ENCODE data around the gene PSMG2.

Gene PSMG2

DNA sequence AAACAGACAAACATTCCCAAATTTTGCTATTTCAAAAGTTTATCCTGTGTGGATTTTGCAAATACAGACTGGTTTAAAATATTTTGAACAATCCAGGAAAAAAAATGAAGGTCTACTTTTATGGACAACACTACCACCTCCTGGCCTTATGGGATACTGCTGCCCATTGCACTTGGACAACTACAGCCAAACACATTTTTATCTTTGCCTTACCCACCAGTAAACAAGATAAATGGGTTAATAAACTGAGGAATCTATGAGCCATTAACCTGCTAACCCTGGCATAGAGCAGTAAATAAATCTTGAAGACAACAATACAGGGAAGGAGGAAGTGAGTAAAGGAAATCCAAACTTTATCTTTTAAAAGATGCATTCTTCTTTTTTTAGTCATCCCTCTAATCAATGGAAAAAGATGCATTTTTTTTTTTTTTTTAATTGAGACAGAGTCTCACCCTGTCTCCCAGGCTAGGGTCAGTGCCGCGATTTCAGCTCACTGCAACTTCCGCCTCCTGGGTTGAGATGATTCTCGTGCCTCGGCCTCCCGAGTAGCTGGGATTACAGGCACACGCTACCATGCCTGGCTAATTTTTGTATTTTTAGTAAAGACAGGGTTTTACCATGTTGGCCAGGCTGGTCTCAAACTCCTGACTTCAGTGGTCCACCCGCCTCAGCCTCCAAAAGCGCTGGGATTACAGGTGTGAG lies 42.8 kb upstream of the PSMG2 start:
- H3K4me3 ChIP-seq (replicated peaks; ENCODE audit: low read depth, low read length) = no peak overlapping the region
- peak; percentile 81 for DNase-seq (ENCODE audit: low read depth)
- TF ChIP-seq, protein P1, sequence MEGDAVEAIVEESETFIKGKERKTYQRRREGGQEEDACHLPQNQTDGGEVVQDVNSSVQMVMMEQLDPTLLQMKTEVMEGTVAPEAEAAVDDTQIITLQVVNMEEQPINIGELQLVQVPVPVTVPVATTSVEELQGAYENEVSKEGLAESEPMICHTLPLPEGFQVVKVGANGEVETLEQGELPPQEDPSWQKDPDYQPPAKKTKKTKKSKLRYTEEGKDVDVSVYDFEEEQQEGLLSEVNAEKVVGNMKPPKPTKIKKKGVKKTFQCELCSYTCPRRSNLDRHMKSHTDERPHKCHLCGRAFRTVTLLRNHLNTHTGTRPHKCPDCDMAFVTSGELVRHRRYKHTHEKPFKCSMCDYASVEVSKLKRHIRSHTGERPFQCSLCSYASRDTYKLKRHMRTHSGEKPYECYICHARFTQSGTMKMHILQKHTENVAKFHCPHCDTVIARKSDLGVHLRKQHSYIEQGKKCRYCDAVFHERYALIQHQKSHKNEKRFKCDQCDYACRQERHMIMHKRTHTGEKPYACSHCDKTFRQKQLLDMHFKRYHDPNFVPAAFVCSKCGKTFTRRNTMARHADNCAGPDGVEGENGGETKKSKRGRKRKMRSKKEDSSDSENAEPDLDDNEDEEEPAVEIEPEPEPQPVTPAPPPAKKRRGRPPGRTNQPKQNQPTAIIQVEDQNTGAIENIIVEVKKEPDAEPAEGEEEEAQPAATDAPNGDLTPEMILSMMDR (IDR thresholded peaks at IDR 0.05; ENCODE audit: low read length, missing control alignments) = peak; percentile 99

DNA sequence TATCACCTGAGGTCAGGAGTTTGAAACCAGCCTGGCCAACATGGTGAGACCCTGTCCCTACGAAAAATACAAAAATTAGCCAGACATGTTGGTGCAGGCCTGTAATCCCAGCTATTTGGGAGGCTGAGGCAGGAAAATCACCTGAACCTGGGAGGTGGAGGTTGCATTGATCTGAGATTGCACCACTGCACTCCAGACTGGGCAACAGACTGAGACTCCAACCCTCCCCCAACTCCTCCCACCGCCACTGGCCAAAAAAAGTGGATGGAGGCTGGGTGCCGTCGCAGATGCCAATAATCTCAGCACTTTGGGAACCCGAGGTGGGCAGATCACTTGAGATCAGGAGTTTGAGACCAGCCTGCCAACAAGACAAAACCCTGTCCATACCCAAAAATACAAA lies 34.8 kb upstream of the PSMG2 start:
- TF ChIP-seq, protein P1 (IDR thresholded peaks at IDR 0.05; ENCODE audit: low read length, missing control alignments) = no peak
- no peak overlapping the region for H3K4me3 ChIP-seq (replicated peaks; ENCODE audit: low read depth, low read length)
- no peak for DNase-seq (ENCODE audit: low read depth)

DNA sequence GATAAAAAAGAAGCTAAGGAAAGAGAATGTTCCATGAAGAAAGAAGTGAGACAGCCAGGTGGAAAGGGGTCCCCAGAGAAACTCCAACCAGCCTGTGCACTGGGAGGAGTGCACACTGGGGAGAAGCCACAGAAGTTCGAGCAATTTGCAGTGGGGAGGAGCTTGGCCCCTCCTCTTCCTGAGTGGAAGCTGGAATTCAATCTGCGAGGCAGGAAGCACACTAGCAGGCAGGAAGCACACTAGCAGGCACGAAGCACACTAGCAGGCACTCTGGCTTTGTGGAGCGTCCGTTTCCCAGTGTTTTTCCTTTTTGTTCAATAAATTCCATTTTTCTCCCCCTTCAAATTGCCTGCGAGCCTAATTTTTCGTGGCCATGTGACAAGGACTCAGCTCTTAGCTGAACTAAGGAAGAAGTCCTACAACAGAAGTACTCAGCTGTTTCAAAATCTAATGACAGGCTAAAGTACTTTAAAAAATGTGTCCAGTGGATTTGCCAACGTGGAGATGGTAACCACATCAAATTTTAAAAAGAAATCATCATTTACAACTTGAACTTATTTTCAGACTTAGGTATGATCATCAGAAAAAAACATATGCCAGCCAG lies 23.6 kb upstream of the PSMG2 start:
- TF ChIP-seq, protein P1 (IDR thresholded peaks at IDR 0.05; ENCODE audit: low read length, missing control alignments) = no peak
- peak; percentile 60 for DNase-seq (ENCODE audit: low read depth)
- no peak overlapping the region for H3K4me3 ChIP-seq (replicated peaks; ENCODE audit: low read depth, low read length)

DNA sequence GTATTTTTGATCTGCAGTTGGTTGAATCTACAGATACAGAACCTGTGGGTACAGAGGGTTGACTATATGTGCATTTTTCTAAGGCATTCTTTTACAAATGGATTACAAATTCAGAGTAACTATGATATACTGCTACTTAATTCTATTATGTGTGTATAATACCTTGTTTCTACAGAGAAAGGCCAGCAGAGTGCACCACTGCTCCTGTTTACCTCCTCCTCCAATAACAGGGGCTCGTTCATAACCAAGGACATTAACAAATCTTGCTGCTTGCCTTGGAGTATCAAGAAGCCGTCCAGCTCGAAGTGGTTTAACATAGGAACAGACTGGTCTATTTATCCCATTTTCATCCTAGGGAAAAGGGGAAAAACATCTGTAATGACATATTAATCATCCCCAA lies 16.7 kb upstream of the PSMG2 start:
- H3K4me3 ChIP-seq (replicated peaks; ENCODE audit: low read depth, low read length) = no peak overlapping the region
- peak; percentile 44 for DNase-seq (ENCODE audit: low read depth)
- TF ChIP-seq, protein P1 (IDR thresholded peaks at IDR 0.05; ENCODE audit: low read length, missing control alignments) = peak; percentile 28

DNA sequence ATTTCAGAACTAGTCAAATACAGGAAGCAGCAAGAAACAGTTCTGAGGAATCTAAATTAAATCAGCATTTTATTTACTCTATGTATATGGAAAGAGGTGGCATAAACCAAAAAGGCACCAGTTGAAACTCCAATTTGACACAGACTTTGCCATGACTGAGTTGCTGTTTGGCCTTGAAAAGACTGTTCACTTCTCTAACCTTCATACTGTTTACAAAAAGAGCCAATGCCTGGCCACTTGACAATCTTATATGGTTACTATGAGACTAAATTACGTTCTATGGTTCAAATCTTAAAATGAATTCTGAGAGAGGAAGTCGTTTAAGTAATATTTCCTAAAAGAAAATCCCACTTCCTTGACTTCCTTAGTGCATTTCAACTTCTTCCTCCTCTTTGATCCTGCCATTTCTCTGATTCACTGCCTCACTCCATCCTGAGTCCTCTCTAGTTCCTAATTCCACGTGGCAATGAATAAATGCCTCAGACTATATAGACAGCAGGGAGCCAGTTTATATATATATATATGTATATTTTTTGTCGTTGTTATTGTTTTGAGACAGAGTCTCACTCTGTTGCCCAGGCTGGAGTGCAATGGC lies 13.5 kb upstream of the PSMG2 start:
- no peak for DNase-seq (ENCODE audit: low read depth)
- H3K4me3 ChIP-seq (replicated peaks; ENCODE audit: low read depth, low read length) = no peak overlapping the region
- TF ChIP-seq, protein P1 (IDR thresholded peaks at IDR 0.05; ENCODE audit: low read length, missing control alignments) = no peak

DNA sequence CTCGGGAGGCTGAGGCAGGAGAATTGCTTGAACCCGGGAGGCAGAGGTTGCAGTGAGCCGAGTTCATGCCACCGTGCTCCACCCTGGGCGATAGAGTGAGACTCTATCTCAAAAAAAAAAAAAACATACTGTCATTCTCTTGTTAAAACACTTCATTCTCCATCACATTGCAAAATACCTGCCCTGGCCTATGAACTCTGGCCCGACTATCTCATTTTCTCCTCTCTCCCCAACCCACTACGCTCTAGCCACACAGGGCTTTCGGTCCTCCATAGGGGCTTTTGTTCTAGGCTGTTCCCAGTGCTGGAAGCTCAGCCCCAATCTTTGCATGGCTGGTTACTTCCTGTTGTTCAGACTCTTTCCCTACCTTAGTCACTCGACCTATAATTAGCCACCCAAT lies 10.6 kb upstream of the PSMG2 start:
- DNase-seq (ENCODE audit: low read depth) = no peak
- TF ChIP-seq, protein P1 (IDR thresholded peaks at IDR 0.05; ENCODE audit: low read length, missing control alignments) = no peak

More for the DNA sequence above, 10.6 kb upstream of the PSMG2 start:
- H3K4me3 ChIP-seq (replicated peaks; ENCODE audit: low read depth, low read length) = no peak overlapping the region
